ENCODE results near the gene CNNM4. TPM values are rescaled to one million over a fixed set of nuclear protein-coding genes. Genes with fewer than 3 reads are reported as not detected.
A peak's percentile ranks its signal among the peaks of the same experiment; 100 is the strongest.

Gene CNNM4
- total RNA-seq, 1 experiment from 2014 or later = 5.3 TPM

GRCh38 chr2:96859099-96859649, 98.5 kb downstream of the CNNM4 start:
- peak; percentile 32 for DNase-seq (ENCODE audit: low read depth)

- DNase-seq (ENCODE audit: low read depth) = no peak
Observed at GRCh38 chr2:96859681-96860064, 99.0 kb downstream of the CNNM4 start.

- peak; percentile 28 for DNase-seq (ENCODE audit: low read depth)
Observed at GRCh38 chr2:96860065-96861029, 99.6 kb downstream of the CNNM4 start.

GRCh38 chr2:96861074-96861473, 100.4 kb downstream of the CNNM4 start:
- DNase-seq (ENCODE audit: low read depth) = no peak

Other genes with a start within 250 kb of the CNNM4 start
- 9.0 and 12.6 TPM in 2 replicates for gene ARID5A, start 224.2 kb upstream of the CNNM4 start, total RNA-seq (2014; rRNA removed; shearing (Covaris generic))
- gene KANSL3, start 122.6 kb upstream of the CNNM4 start, total RNA-seq (2014; rRNA removed; shearing (Covaris generic)) = 21.1 and 25.4 TPM in 2 replicates
- not detected in 2 replicates for gene FER1L5, start 118.1 kb upstream of the CNNM4 start, total RNA-seq (2014; rRNA removed; shearing (Covaris generic))
- 36.8 and 37.8 TPM in 2 replicates for gene LMAN2L, start 20.8 kb upstream of the CNNM4 start, total RNA-seq (2014; rRNA removed; shearing (Covaris generic))
- gene CNNM3, start 55.4 kb downstream of the CNNM4 start, total RNA-seq (2014; rRNA removed; shearing (Covaris generic)) = 3.6 and 4.8 TPM in 2 replicates
- 0.84 and 1.8 TPM in 2 replicates for gene ANKRD23, start 83.1 kb downstream of the CNNM4 start, total RNA-seq (2014; rRNA removed; shearing (Covaris generic))
- gene ANKRD39, start 97.1 kb downstream of the CNNM4 start, total RNA-seq (2014; rRNA removed; shearing (Covaris generic)) = 20.7 and 25.8 TPM in 2 replicates
- 30.3 and 41.0 TPM in 2 replicates for gene SEMA4C, start 109.2 kb downstream of the CNNM4 start, total RNA-seq (2014; rRNA removed; shearing (Covaris generic))
- 0.24 TPM in 1 of 2 replicates, not detected in the other for gene FAM178B, start 225.7 kb downstream of the CNNM4 start, total RNA-seq (2014; rRNA removed; shearing (Covaris generic))

All from RPMI7951 (cell line).